ENCODE results near the gene ZNF224. TPM values are rescaled to one million over a fixed set of nuclear protein-coding genes. Genes with fewer than 3 reads are reported as not detected.

ZNF224 gene
- 15.5 and 22.6 TPM in 2 replicates for total RNA-seq

GRCh38 chr19:44093931-44094765 lies at the start of gene ZNF224:
TSS of gene ZNF224 (plus strand) at chr19:44094361. CDS start at chr19:44097874, 3,513 bp downstream.

GRCh38 chr19:44051650-44052402 lies 42.3 kb upstream of the ZNF224 start, which contains the start of gene ZNF223:
TSS of gene ZNF223 (plus strand) at chr19:44052036. CDS start at chr19:44055177, 3,141 bp downstream.

DNA sequence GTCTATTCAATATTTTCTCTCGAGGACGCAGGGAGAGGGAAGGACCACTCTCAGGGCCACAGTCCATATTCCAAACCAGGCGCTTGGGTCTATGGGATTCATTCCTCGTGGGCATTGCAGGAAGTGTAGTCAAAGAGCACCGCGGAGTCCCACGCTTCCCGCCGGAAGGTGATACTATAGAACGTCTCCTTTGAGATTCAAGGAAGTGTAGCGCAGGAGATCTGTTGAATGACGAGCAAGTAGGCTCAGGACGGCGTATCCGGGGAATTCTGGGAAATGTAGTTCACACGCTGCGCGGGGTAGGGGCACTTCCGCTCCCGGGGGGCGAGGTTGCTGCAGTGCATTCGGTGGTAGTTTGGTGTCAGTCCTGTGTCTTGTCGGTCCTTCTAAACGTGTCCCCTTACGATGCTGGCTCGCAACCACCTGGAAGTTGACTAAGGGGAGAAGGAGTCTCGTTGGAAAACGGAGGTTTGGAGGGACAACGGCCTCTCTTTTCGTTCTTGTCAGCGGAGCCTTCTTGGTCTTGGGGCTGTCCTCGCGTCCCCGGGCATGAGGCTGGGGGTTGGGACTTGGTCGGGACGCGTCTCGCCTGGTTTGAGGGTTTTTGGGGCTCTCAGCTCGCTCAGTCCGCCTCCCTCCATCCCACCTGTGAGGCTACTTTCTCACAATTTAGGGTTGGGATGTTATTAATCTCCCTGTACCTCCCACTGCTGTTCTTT lies 22.2 kb upstream of the ZNF224 start, which contains the start of gene ZNF284:
Gene ZNF284 (plus strand): TSS at position 336 of the 719 bp plus-strand sequence. CDS start 4,231 bp downstream, outside the sequence.

GRCh38 chr19:44113138-44113783 lies 19.1 kb downstream of the ZNF224 start, which contains the start of gene ZNF225:
TSS of gene ZNF225 (plus strand) at chr19:44113399. CDS start at chr19:44115828, 2,429 bp downstream.

DNA sequence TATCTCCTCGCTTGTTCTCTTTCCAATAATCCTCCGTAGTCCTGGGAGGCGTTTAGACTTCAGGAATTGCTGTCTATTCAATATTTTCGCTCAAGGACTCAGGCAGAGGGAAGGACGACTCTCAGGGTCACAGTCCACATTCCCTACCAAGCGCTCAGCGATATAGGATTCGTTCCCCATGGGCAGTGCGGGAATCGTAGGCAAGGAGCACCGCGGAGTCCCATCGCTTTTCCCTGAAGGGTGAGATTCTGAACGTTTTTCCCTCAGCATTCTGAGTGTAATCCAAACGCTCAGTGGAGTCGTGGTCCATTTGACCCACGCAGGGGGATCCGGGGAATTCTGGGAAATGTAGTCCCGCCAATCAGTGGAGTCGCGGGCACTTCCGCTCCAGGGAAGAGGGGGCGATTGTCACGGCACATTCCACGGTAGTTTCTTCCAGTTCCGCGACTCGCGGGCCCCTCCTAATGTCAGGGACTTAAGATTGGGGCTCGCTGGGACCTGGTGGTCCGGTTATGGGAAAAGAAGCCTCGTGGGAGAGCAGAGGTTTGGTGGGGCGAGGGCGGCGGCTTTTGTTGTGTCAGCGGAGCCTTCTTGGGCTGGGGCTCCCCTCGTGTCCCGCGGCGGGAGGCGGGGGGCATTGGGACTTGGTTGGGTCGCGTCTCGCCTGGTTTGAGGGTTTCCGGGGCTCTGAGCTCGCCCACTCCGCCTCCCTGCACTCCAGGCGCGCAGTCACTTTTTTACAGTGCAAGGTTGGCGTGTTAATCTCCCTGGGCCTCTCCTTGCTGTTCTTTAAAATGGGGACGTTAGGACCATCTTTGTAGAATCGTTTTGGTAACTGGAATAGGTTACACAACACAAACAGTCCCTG lies 47.3 kb downstream of the ZNF224 start, which contains the start of gene ZNF234:
Gene ZNF234 (plus strand): TSS at position 364 of the 868 bp plus-strand sequence. CDS start 3,079 bp downstream, outside the sequence.

Small RNAs within 50 kb of the gene (small RNA-seq; reads per million reads assigned to genes)
- not detected for gene RNU6-902P (ENCODE audit: low replicate concordance)

Other genes starting within 250 kb of the ZNF224 start
- gene ZNF404, start 210.4 kb upstream of the ZNF224 start, total RNA-seq: 0.66 and 0.72 TPM in 2 replicates
- 12.5 and 16.5 TPM in 2 replicates for gene ZNF45, start 159.1 kb upstream of the ZNF224 start, total RNA-seq
- 5.3 and 7.9 TPM in 2 replicates for gene ZNF221, start 143.1 kb upstream of the ZNF224 start, total RNA-seq
- 5.5 and 6.9 TPM in 2 replicates for gene ZNF155, start 110.2 kb upstream of the ZNF224 start, total RNA-seq
- 3.5 and 3.9 TPM in 2 replicates for gene ZNF230, start 91.4 kb upstream of the ZNF224 start, total RNA-seq
- gene ZNF222, start 69.0 kb upstream of the ZNF224 start, total RNA-seq: 5.2 and 8.1 TPM in 2 replicates
- gene ZNF223, start 42.3 kb upstream of the ZNF224 start, total RNA-seq: 4.2 and 6.8 TPM in 2 replicates
- gene ZNF284, start 22.2 kb upstream of the ZNF224 start, total RNA-seq: 1.5 and 3.1 TPM in 2 replicates
- gene ZNF225, start 19.0 kb downstream of the ZNF224 start, total RNA-seq: 4.0 and 4.6 TPM in 2 replicates
- gene ZNF234, start 47.2 kb downstream of the ZNF224 start, total RNA-seq: 4.6 and 10.2 TPM in 2 replicates
- gene ZNF226, start 70.7 kb downstream of the ZNF224 start, total RNA-seq: 13.8 and 14.7 TPM in 2 replicates
- gene ZNF227, start 118.2 kb downstream of the ZNF224 start, total RNA-seq: 14.0 and 17.5 TPM in 2 replicates
- 0.43 and 1.1 TPM in 2 replicates for gene ZNF233, start 165.5 kb downstream of the ZNF224 start, total RNA-seq
- 2.2 and 3.6 TPM in 2 replicates for gene ZNF235, start 210.7 kb downstream of the ZNF224 start, total RNA-seq

Data from placental pericyte (primary cell).